DOHH2 (cell line): ENCODE data around the gene IGF2.

Source experiments
- EZH2phosphoT487 ChIP-seq: fragments of 200-600 bp; sonication (generic); IDR thresholded peaks from 2 replicates; pipeline ENCODE4 v1.6.1; 2017; ENCODE audit warnings: borderline replicate concordance, mild to moderate bottlenecking, antibody characterized with exemption, low read length, moderate library complexity, mixed read lengths
- TF ChIP-seq, protein P1 (sequence below): fragments of 200-600 bp; sonication (generic); IDR thresholded peaks from one replicate; pipeline ENCODE4 v1.5.1; 2014; ENCODE audit warnings: antibody characterized with exemption, mild to moderate bottlenecking, low read depth, low read length; ENCODE audit not compliant: poor library complexity, severe bottlenecking

DNA sequence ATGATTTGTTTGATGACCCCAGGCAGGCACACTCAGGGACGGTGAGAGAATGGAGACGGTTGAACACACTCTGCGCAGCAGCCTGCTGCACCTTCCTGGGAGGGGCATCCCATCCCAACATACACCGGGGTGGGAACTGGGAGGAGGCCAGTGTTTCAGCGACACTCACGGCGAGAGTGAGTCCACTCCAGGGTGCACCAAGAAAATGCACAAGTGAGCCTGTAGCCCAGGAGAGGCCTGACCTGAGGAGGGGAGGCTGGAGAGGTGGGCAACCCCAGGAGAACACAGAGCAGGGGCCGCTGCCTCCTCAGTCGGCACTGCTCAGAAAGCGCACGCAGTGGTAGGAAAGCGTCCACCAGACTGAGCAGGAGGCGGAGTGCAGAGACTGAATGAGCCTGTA lies 54.5 kb downstream of the IGF2 start:
- TF ChIP-seq, protein P1, sequence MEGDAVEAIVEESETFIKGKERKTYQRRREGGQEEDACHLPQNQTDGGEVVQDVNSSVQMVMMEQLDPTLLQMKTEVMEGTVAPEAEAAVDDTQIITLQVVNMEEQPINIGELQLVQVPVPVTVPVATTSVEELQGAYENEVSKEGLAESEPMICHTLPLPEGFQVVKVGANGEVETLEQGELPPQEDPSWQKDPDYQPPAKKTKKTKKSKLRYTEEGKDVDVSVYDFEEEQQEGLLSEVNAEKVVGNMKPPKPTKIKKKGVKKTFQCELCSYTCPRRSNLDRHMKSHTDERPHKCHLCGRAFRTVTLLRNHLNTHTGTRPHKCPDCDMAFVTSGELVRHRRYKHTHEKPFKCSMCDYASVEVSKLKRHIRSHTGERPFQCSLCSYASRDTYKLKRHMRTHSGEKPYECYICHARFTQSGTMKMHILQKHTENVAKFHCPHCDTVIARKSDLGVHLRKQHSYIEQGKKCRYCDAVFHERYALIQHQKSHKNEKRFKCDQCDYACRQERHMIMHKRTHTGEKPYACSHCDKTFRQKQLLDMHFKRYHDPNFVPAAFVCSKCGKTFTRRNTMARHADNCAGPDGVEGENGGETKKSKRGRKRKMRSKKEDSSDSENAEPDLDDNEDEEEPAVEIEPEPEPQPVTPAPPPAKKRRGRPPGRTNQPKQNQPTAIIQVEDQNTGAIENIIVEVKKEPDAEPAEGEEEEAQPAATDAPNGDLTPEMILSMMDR, result no peak
- TF ChIP-seq EZH2phosphoT487, result no peak
